C4-2B (cell line): ENCODE measurements around the gene IGFBP4.

Experiments used
- H3K27ac ChIP-seq: fragments of 450-650 bp; 2 replicates; pipeline ENCODE4 v1.5.1; 2017
- CTCF ChIP-seq: fragments of 450-650 bp; conservative IDR thresholded peaks from 2 replicates; pipeline ENCODE4 v1.5.1; 2017; ENCODE audit warnings: mild to moderate bottlenecking
- ZFX ChIP-seq: fragments of 450-650 bp; IDR thresholded peaks from 2 replicates; pipeline ENCODE4 v1.6.1; 2017

IGFBP4 gene

GRCh38 chr17:40470932-40471828, 27.9 kb downstream of the IGFBP4 start:
- TF ChIP-seq ZFX (no peak), CTCF (no peak)
- H3K27ac ChIP-seq: no peak overlapping the region

GRCh38 chr17:40471846-40472732, 28.8 kb downstream of the IGFBP4 start:
- H3K27ac ChIP-seq: no peak overlapping the region

GRCh38 chr17:40472733-40473452, 29.6 kb downstream of the IGFBP4 start:
- TF ChIP-seq CTCF (no peak), ZFX (no peak)
- no peak overlapping the region for H3K27ac ChIP-seq

More at GRCh38 chr17:40471846-40472732, 28.8 kb downstream of the IGFBP4 start:
- TF ChIP-seq ZFX (no peak), CTCF (no peak)

- no peak overlapping the region for H3K27ac ChIP-seq
- no peak for TF ChIP-seq CTCF
- no peak for TF ChIP-seq ZFX
Observed at GRCh38 chr17:40473573-40474365, 30.5 kb downstream of the IGFBP4 start.

GRCh38 chr17:40474419-40475002, 31.3 kb downstream of the IGFBP4 start:
- H3K27ac ChIP-seq: no peak overlapping the region
- TF ChIP-seq CTCF (no peak), ZFX (no peak)

GRCh38 chr17:40475234-40475908, 32.1 kb downstream of the IGFBP4 start:
- H3K27ac ChIP-seq: no peak overlapping the region

More at GRCh38 chr17:40475234-40475908, 32.1 kb downstream of the IGFBP4 start:
- TF ChIP-seq CTCF: no peak
- no peak for TF ChIP-seq ZFX
